Stimulated activated CD4-positive, alpha-beta T cell treated with anti-CD3 and anti-CD28 coated beads, Interleukin-12 subunit alpha, Interleukin-12 subunit beta, amount 100 ng/mL, for 48 hours (primary cell): ENCODE results near the gene PTPRC.

Experiments used
- DNase-seq, 3 donors: peaks; one replicate each; pipeline ENCODE4 v3.0.0-alpha.2; 2020; ENCODE audit warnings: low read depth in 2 of 3, low spot score in 1 of 3

PTPRC gene

DNA sequence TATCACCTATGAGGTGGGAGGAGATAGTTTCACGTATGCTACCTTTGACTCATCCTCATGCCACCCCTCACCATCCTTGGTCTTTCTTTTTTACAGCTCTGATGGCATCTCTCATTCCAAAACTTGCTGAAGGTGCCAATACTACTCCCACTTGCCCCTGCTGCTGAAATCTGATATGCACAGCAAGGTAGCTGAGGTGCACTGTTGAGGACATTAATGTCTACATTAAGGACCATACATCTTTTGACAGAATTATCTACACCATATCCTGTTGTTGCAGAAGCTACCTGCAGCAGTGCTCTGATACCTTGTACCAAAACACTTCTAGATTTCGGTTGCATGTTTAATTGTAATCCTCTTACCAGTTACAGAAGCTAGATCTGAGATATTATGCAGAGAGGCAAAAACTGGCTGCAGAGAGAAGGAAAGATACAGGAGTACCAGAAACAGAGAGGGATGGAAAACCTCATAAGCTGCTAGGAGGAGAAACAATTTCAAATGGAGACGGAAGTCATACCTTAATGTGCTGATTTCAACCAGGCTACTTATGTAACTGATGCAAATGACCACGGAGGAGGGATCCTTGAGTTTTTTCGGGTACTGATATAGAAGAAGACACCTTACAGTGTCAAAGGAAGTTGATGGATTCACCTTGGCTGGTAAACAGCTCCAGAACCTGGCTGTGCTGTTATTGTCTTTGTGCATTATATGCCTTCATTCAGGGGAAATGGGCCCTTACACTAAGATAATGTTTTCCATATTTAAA is 19.3 kb upstream of the PTPRC start:
- no peak for DNase-seq

GRCh38 chr1:198620218-198620617 is 18.6 kb upstream of the PTPRC start:
- no peak for DNase-seq

DNA sequence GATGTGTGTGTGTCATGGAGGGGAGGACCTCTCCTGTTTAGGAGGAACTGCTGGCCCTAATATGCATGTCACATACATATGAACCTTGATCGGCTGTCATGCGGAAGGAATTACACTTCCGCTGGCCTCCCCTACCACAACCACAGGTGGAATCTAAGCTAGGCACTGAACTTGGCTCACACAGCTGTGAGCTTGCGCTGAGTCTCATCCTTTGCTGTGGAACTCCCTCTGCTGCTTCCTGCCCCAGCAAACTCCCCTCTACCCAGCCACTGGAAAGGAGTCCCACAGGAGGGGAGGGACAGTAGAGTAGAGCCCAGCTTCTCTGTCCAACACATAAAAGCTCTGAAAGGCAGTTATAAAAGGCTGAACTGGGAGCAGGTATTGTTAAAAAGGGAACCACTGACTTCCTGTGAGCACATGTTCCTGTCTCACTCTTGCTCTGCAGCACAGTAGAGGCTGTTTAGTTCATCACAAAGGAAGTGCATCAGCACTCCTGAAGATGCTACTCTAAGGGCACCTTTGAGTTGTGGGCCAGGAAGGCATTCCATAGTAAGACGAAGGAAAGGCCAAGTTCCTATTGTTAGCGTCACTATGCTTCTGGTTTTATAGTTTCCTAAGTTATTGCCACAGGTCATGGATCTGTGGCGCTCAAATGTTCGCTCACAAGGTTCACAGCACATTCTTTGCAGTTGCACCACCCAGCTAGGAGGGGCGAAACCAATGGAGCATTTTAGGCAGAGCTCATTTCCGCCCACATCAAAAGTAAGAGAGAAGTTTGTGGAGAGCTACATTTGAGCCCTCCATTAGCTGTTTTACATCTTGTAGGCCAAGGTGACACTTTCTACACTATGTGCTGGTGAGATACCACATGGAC is 17.7 kb upstream of the PTPRC start:
- DNase-seq, result peak in 2 of 3 donors; percentile 51 to 63

DNA sequence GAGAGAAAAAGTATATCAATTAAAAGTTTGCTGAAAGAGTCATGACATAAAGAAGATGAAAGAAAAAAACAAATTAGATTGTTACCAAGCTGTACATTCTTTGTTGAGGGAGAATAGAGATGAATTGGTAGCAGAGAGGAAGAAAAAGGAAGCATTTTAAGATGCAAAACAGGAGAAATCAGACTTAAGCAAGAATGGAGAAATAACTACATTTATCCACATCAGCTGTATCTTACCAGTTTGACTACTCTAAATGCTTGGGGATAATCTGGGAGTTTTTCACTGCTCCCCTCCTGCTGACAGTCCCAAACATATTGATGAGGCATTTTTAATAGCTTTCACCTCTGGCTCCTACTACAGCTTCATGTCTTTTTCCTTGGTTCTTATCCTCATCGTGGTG is 16.8 kb upstream of the PTPRC start:
- DNase-seq, result no peak

GRCh38 chr1:198623752-198624647 is 14.8 kb upstream of the PTPRC start:
- no peak for DNase-seq

- DNase-seq, result no peak
Observed at GRCh38 chr1:198624648-198624980, 14.2 kb upstream of the PTPRC start.

- DNase-seq, result no peak
Observed at GRCh38 chr1:198627436-198628066, 11.3 kb upstream of the PTPRC start.

DNA sequence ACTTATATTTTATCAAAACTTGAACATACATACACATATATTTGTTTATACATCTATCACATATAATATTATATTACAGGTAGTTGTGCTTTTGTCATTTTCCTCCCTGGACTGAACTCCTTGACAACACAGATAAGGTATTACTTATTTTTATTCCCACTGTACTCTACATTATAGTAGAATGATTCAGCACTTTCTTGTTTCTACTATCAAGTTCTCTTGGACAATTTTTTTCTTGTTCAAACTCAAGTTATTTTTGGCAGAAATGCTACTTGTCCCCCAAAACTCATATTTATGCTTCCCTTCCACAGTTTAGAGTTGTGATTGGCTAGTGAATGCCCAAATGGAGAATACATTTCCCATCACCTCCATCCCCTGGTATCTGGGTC is 10.8 kb upstream of the PTPRC start:
- no peak for DNase-seq

DNA sequence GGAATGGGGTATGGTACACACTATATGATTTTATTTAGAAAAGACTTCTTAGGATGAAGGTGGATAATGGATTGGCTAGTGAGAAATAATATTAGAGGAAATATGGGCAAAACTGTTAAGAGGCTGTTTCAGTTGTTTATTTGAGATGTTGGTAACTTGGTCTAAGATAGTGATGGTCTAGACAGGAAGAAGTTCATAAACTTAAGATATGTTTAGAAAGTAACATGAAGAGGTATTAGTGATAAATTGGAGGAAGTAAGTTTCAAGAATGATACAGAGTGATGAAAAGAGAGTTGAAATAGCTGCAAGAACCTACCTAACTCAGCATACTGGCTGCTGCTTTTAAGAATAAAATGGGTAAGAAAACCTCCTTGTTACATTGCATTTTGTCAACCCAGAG is 9.2 kb upstream of the PTPRC start:
- no peak for DNase-seq

GRCh38 chr1:198630863-198631262 is 8.0 kb upstream of the PTPRC start:
- no peak for DNase-seq

- no peak for DNase-seq
Observed at GRCh38 chr1:198631292-198631691, 7.5 kb upstream of the PTPRC start.

DNA sequence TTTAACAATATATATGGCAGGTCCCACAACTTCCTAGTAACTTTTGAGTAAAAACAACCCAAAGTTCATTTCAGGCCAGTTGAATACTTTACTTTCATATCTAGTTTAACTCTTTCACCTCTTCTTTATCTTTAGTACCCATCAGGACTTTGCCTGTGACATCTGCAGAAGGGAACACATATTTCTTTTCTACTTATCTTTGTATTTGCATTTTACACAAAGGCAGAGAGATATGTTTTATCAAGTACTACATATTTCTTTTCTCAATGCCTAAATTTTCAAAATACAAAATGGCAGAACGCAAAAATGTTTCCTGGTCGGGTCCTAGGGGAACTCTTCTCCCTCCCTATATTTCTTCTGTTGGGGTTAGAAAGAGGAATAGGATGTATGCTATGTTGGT is 6.8 kb upstream of the PTPRC start:
- no peak for DNase-seq

- no peak for DNase-seq
Observed at GRCh38 chr1:198633675-198634121, 5.1 kb upstream of the PTPRC start.

DNA sequence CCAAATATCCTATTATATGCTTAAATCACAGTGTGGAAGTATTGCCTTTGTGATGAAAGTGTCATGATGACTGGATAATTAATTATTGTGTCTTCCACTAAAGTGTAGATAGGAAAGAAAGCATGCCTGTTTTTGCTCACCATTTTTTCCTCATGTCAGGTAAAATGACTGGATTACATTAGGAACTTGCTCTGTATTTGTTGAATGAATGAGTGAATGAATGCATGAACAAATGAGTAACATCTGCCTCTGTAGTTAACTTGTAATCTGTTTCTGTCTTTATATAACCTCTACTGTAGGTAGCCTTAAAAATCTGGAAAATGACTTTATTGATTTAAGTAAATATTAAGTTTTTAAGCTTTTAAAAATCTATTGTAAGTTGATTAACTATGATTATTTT is 2.9 kb upstream of the PTPRC start:
- no peak for DNase-seq

DNA sequence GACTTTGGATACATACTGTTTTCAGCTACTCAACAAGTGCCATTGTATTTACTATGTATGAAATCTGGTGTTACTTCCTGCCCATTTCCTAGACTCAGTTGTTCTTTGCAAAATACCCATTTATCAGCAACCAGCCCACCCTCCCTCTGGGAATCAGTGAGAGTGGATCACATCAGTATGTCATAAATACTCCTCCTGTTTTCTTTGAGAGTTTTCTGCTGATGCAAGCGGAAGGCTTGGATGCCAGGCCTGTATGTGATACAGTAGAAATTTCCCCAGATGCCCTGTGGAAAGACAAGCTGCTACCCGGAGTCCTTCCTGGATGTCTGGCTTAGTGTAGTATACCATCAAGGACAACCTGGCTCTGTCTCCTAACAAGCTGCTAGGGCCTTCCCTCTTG is 2.4 kb upstream of the PTPRC start:
- no peak for DNase-seq

GRCh38 chr1:198637157-198637556 is 1.7 kb upstream of the PTPRC start:
- DNase-seq, result no peak

DNA sequence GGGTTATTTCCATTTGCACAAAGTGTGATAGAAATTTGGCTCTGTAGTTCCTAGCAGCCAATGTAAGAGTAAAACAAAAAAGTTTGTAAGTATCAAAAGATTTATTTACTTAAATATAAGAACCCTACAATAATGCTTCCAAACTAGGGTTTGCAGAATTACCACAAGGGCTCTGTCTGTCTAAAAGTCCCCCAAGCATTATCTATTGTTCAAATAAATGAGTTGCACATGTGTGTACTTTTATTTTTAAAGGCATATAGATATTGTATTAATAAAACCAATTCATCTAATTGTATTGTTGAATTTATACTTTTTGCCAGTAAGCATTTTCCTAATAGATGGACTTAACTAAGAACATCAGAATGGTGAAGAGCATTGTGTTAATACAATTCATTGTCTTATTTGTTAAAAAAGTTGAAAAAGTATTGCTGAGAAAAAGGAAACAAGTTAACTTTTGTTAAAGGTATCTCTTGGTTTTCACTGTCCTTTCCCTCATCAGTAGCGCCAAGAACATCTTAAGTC is 863 bp upstream of the PTPRC start:
- DNase-seq, result no peak

DNA sequence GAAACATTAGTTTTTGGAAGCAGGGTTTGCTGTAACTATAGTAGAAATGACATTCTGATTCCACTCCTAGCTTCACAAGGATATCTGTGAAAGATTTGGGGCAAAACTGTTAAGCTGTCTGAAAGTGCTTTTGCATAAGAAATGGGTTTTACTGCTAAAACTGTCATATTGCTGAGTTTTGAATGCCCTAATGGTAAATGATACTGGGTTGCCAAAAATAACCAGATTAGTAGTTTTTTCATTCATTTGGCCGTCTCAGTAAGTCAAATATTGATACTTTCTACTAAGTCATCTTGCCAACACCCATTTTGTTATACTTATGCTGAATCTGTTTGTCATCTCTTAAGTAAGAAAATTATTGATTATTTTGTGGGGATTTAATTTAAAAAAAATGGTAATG is 399 bp upstream of the PTPRC start:
- DNase-seq, result no peak

DNA sequence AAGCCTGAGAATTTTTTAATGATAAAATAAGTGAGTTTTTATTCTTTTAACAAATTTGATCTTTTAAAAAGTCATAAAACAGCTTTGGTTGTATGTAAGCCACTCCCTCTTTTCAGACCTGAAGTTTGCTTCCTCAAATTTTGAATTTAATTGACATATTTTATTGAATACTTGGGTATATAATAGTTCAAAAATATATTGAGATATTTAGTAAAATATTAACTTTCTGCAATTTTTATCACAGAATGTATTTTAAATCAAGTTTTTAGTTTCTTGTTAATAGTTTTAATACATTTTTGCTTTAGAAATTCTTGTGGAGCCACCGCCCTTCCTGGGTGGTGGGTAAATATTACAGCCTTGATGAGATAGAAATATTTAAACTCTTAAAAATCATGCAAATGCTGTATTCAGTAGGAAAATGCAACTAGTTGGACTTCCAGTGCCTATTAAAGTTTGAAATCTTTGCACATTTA is 867 bp downstream of the PTPRC start:
- DNase-seq, result no peak

GRCh38 chr1:198640174-198640573 is 1.3 kb downstream of the PTPRC start:
- DNase-seq, result no peak

DNA sequence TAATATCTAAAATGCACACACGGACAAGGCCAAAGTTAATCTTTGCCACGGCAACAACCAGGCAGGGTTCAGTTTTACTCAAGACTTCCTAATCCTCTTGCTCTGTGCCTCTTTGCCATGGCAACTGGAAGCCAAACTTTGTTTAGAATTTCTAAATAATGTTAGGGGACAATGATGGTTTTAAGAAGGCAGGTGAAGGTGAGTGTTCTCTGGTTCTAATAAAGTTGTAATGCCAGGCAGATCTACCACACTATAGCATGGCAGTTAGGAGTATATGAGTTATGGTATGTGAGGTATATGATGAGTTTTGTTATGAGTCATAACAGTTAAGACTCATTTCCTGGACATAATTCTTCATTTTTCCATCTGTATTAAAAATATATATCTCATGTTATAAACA is 2.7 kb downstream of the PTPRC start:
- DNase-seq, result no peak
